ENCODE measurements around the gene ERP29.

DNA sequence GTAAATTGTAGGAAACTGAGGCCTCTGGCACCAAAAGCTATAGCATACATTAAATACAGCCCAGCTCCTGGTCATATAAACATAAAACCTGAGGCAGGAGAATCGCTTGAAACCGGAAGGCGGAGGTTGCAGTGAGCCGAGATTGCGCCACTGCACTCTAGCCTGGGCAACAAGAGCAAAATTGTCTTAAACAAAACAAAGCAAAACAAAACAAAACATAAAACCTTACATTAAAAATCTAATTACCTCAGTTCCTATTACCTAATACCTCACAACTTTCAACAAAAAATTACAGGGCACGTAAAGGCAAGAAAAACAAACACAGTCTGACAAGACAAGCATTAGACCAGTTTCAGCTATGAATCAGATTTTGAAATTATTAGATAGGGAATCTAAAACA, 36.9 kb upstream of the ERP29 start:
- TF ChIP-seq, protein P1, sequence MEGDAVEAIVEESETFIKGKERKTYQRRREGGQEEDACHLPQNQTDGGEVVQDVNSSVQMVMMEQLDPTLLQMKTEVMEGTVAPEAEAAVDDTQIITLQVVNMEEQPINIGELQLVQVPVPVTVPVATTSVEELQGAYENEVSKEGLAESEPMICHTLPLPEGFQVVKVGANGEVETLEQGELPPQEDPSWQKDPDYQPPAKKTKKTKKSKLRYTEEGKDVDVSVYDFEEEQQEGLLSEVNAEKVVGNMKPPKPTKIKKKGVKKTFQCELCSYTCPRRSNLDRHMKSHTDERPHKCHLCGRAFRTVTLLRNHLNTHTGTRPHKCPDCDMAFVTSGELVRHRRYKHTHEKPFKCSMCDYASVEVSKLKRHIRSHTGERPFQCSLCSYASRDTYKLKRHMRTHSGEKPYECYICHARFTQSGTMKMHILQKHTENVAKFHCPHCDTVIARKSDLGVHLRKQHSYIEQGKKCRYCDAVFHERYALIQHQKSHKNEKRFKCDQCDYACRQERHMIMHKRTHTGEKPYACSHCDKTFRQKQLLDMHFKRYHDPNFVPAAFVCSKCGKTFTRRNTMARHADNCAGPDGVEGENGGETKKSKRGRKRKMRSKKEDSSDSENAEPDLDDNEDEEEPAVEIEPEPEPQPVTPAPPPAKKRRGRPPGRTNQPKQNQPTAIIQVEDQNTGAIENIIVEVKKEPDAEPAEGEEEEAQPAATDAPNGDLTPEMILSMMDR (IDR thresholded peaks at IDR 0.05), result no peak
- TF ChIP-seq ZFX (IDR thresholded peaks at IDR 0.05; ENCODE audit: borderline replicate concordance), result no peak
